Measurements from ENCODE around the gene TBRG4.
"Not testable (repeated sequence)": the region's sequence is repeated elsewhere in the genome, so short reads cannot be mapped to it uniquely, and the experiment has no call there.

The TBRG4 gene

GRCh38 chr7:45111298-45112223, at the start of gene TBRG4:
TSS of gene TBRG4 (minus strand) at chr7:45111697. CDS start at chr7:45109237, 2,460 bp downstream.
- peak; percentile 83 to 92 for DNase-seq (ENCODE audit: extremely low read depth in 1 of 2, low read depth in 1 of 2)

- DNase-seq (ENCODE audit: extremely low read depth in 1 of 2, low read depth in 1 of 2): no peak
Observed at GRCh38 chr7:45161138-45161537, 49.6 kb upstream of the TBRG4 start.

- no peak for DNase-seq (ENCODE audit: extremely low read depth in 1 of 2, low read depth in 1 of 2)
Observed at GRCh38 chr7:45160417-45160881, 49.0 kb upstream of the TBRG4 start.

- DNase-seq (ENCODE audit: extremely low read depth in 1 of 2, low read depth in 1 of 2): no peak
Observed at GRCh38 chr7:45159296-45159695, 47.8 kb upstream of the TBRG4 start.

- no peak for DNase-seq (ENCODE audit: extremely low read depth in 1 of 2, low read depth in 1 of 2)
Observed at GRCh38 chr7:45158471-45158870, 47.0 kb upstream of the TBRG4 start.

- DNase-seq (ENCODE audit: extremely low read depth in 1 of 2, low read depth in 1 of 2): no peak
Observed at GRCh38 chr7:45157653-45158401, 46.3 kb upstream of the TBRG4 start, which contains the start of gene RAMP3. TSS of gene RAMP3 (plus strand) at chr7:45157791. CDS start at chr7:45157829, 38 bp downstream.

GRCh38 chr7:45157286-45157652, 45.8 kb upstream of the TBRG4 start:
- DNase-seq (ENCODE audit: extremely low read depth in 1 of 2, low read depth in 1 of 2): no peak

- DNase-seq (ENCODE audit: extremely low read depth in 1 of 2, low read depth in 1 of 2): no peak
Observed at GRCh38 chr7:45156516-45157272, 45.2 kb upstream of the TBRG4 start.

GRCh38 chr7:45155941-45156340, 44.4 kb upstream of the TBRG4 start:
- DNase-seq (ENCODE audit: extremely low read depth in 1 of 2, low read depth in 1 of 2): no peak

GRCh38 chr7:45155357-45155900, 43.9 kb upstream of the TBRG4 start:
- DNase-seq (ENCODE audit: extremely low read depth in 1 of 2, low read depth in 1 of 2): no peak

- not testable (repeated sequence) for DNase-seq (ENCODE audit: extremely low read depth in 1 of 2, low read depth in 1 of 2)
Observed at GRCh38 chr7:45153861-45154260, 42.4 kb upstream of the TBRG4 start.

GRCh38 chr7:45153233-45153632, 41.7 kb upstream of the TBRG4 start:
- no peak for DNase-seq (ENCODE audit: extremely low read depth in 1 of 2, low read depth in 1 of 2)

- no peak for DNase-seq (ENCODE audit: extremely low read depth in 1 of 2, low read depth in 1 of 2)
Observed at GRCh38 chr7:45151967-45152366, 40.5 kb upstream of the TBRG4 start.

- no peak for DNase-seq (ENCODE audit: extremely low read depth in 1 of 2, low read depth in 1 of 2)
Observed at GRCh38 chr7:45151131-45151684, 39.7 kb upstream of the TBRG4 start.

- no peak for DNase-seq (ENCODE audit: extremely low read depth in 1 of 2, low read depth in 1 of 2)
Observed at GRCh38 chr7:45150199-45150598, 38.7 kb upstream of the TBRG4 start.

GRCh38 chr7:45149606-45150005, 38.1 kb upstream of the TBRG4 start:
- no peak for DNase-seq (ENCODE audit: extremely low read depth in 1 of 2, low read depth in 1 of 2)

- DNase-seq (ENCODE audit: extremely low read depth in 1 of 2, low read depth in 1 of 2): no peak
Observed at GRCh38 chr7:45148653-45148973, 37.1 kb upstream of the TBRG4 start.

- no peak for DNase-seq (ENCODE audit: extremely low read depth in 1 of 2, low read depth in 1 of 2)
Observed at GRCh38 chr7:45147858-45148652, 36.6 kb upstream of the TBRG4 start.

- no peak for DNase-seq (ENCODE audit: extremely low read depth in 1 of 2, low read depth in 1 of 2)
Observed at GRCh38 chr7:45146531-45147379, 35.3 kb upstream of the TBRG4 start.

Data from activated CD8-positive, alpha-beta memory T cell treated with anti-CD3 and anti-CD28 coated beads for 1 hour (primary cell).